Epithelial cell of esophagus (primary cell): ENCODE results near the gene FARP2.

Experiments
- DNase-seq: peaks from one replicate; pipeline ENCODE4 v3.0.0; 2010; ENCODE audit warnings: low read depth
- H3K4me3 ChIP-seq: 2 replicates; pipeline ENCODE4 v1.5.1; 2011; ENCODE audit warnings: mild to moderate bottlenecking, low read length, control low read depth
- CTCF ChIP-seq: IDR thresholded peaks from 2 replicates; pipeline ENCODE4 v1.5.1; 2011; ENCODE audit warnings: low read depth, mild to moderate bottlenecking, low read length, control low read depth, inconsistent platforms; ENCODE audit not compliant: insufficient read depth; ENCODE audit errors: missing control alignments

FARP2 gene

DNA sequence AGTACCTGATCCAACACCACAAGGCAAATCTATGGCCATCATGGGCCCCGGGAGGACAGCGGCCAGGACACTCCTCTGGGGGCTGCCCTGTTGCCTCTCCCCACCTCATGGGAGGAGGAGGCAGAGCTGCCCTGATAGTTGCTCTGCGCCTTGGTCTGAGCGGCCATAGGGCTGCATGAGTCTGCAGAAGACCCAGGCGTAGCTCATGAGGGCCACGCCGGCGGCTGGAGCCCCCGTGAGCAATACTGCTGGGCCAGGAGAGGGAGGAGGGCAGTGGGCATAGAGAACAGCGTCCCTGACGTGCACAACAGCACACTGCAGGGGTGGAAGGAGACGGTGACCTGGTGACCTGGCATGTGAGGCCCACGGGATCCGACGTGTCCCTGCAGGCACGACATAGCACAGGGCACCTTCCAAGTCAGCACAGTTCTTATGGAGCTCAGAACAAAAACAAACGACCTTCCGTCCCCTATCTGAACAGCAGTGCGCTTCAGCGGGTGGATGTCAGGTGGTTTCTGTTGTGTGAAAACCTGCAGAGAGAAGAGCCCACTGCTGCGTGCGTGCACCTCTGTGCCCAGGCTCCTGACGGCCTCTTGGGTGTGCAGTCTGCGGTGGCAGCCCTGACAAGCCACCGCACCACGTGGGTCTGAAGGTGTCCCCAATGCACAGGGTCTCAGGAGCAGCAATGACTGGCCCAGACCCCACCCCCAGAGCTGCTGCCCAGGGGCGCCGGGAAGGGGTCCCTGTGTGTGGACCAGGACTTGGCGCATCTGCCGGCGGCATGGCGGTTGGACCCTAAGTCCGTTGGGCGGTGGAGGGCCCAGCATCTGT, 139.3 kb downstream of the FARP2 start:
- TF ChIP-seq CTCF = no peak
- no peak for DNase-seq

GRCh38 chr2:241496003-241496707, 140.1 kb downstream of the FARP2 start:
- no peak for TF ChIP-seq CTCF
- DNase-seq = no peak
- no peak overlapping the region for H3K4me3 ChIP-seq

More for the DNA sequence above, 139.3 kb downstream of the FARP2 start:
- no peak overlapping the region for H3K4me3 ChIP-seq

DNA sequence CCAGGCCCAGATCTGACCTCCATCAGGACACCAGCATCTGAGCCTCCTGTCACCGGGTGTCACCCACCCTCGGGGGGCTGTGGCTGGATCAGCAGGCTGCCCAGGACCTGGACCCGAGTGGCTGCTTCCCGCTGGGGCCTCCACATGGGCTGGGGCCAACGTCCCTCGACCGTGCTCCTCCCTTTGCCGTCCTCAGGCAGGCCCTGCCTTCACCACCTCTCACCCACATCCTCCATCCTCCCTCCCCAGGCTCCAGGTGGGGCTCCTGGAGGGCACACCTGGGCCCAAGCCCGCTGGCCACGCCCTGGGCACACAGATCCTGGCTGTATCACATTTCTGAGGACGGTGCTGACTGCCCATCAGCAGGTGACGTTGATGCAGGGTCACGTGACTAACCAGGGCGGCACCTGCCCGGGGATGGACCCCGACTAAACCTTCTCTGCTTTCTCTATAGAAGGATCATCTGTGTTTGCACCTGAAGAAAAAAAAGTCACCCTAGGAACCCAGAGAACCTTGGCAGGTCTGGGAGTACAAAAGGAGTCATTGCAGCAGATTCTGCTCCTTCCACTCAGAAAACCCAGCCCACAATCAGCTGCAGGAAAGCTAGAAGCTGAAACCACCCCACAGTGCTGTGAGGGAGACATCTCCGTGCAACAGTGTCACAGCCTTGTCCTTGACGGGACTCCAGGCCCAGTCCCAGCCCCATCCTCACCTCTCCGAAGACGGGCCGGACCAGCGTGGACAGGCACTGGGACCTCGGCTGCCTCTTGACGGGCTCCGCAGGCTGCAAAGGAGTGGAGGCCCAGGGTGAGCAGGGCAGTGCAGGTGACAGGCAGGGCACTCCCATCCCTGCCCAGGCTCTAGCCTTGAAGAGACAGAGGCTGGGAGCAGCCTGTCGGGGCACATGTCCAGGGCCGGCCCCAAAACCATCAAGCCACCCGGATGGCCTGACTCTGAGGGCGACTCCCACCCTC, 141.1 kb downstream of the FARP2 start:
- no peak for DNase-seq
- TF ChIP-seq CTCF = no peak
- H3K4me3 ChIP-seq = no peak overlapping the region

DNA sequence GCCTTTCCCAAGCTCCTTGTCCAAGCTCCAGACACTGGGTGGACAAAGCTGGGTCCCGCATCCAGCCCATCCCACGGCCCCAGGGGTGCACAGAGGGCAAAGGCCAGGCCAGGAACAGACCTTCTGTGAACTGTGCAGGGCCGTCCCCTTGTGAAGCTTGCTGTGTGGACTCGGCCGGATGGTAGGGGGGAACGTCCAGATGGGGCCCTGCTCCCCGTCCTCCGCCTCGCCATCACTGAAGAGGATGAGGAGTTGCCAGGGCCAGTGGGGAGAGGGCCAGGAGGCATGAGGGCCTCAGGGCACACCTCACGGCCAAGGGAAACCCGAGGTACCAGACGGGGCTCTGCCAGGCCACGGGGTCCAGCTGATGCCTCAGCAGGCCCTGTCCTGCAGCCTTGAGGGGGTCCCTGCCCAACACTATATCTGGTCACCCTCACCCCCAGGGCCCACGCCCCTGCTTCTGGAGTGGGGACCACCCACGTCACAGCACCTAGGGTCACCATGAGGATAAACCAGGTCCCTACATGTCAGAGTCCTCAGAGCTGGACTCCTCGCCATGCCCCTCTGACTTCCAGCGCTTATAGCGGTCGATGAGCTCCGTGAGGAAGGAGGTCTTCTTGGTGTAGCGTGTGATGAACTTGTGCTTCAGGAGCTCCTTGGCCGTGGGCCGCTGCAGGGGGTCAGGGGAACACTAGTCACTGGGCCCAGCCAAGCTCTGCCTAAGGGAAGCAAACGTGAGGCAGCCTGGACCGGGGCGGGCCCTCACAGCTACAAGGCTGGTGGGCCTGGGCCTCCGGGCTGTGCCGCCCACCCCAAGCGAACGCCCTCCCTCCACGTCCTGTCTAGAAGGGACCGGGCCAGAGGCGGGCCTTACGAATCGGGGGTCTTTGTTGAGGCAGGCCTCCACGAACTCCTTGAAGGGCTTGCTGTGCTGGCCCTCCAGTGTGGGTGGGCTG, 142.3 kb downstream of the FARP2 start:
- no peak for TF ChIP-seq CTCF
- no peak overlapping the region for H3K4me3 ChIP-seq
- DNase-seq = no peak

DNA sequence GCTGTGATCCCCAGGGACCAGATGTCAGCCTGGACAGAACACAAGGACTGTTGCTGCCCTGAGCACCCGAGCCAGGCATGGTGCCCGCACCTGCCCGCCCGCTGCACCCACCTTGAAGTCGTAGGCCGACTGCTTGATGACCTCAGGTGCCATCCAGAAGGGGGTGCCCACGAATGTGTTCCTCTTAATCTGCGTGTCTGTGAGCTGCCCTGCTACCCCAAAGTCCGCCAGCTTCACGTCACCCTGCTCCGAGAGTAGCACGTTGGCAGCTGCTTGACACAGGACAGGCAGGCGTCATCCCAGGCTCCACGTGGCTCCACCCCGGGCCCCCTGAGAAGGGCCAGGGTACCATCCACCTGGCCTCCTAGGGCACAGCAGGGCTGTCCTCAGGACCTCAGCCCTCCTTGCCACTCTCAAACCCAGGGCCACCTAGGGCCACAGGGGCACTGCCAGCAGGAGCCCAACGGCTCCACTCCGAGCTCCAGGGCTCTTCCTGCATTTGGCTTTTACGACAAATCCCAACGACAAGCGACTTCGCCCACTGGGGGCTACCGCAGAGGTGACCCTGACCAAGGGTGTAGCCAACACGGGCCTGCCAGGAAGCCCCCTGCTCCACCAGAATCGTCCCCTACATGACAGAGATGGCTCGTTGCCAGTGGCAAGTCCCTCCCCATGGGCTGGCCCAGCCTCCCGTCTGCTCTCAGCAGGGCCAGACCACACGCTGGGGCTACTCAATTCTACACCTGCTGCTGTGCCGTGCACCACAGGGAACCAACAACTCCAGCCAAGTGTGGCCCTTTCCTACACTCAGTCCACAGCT, 143.3 kb downstream of the FARP2 start:
- DNase-seq = no peak
- H3K4me3 ChIP-seq = no peak overlapping the region

More for the DNA sequence above, 143.3 kb downstream of the FARP2 start:
- no peak for TF ChIP-seq CTCF
